ENCODE results near the gene DBN1. TPM values are rescaled to one million over a fixed set of nuclear protein-coding genes. Genes with fewer than 3 reads are reported as not detected.

DBN1 gene
- total and polyA plus RNA-seq, 2 of the 8 experiments (the other 6 are each of a cell fraction or from before 2014, with no cell fraction given): 168 to 333 TPM

GRCh38 chr5:177434942-177435738 lies 38.3 kb downstream of the DBN1 start:
- FAIRE-seq (no peak), DNase-seq (ENCODE audit: low read depth in 1 of 2, low spot score in 2 of 2) (no peak)
- Histone ChIP-seq H3K4me2 (ENCODE audit: insufficient read depth in 1 of 2, low read depth in 2 of 2, low read length in 2 of 2) (no peak overlapping the region), H4K91ac (replicated peaks; ENCODE audit: insufficient read length, low read length) (no peak overlapping the region), H3K27me3 (replicated peaks in 1 of 4; ENCODE audit: control insufficient read depth in 3 of 4, extremely low read depth in 1 of 4, insufficient read depth in 3 of 4, low read length in 3 of 4) (no peaks in the 10 kb centered on the region), H4K8ac (ENCODE audit: extremely low read depth, insufficient read depth, low read length) (no peak overlapping the region), H2AFZ (ENCODE audit: low read length) (no peak overlapping the region), H3K14ac (ENCODE audit: insufficient read length) (no peak overlapping the region), H3K27ac (ENCODE audit: low read depth, low read length) (no peak overlapping the region), H3K4me3 (ENCODE audit: extremely low read depth in 1 of 4, insufficient read depth in 2 of 4, low read depth in 3 of 4, low read length in 4 of 4) (no peak overlapping the region), H2BK5ac (ENCODE audit: low read depth, low read length) (no peak overlapping the region), H4K5ac (ENCODE audit: insufficient read length, low read depth, low read length) (no peak overlapping the region), H3K9me3 (ENCODE audit: insufficient read depth in 2 of 2, low read depth in 1 of 2, low read length in 1 of 2) (no peaks in the 10 kb centered on the region), H3K36me3 (ENCODE audit: control insufficient read depth in 2 of 4, insufficient read depth in 4 of 4, low read length in 3 of 4) (peaks cover 7 to 46% (median 30%) of the 10 kb centered on the region in 4 experiments; a peak in 6 of 8 replicates), H3K9ac (replicated peaks in 1 of 4; ENCODE audit: extremely low read depth in 1 of 4, low read depth in 3 of 4, low read length in 3 of 4) (no peak overlapping the region), H3K4ac (replicated peaks; ENCODE audit: insufficient read length, low read depth, low read length) (no peak overlapping the region), H2BK120ac (replicated peaks; ENCODE audit: low read depth, low read length) (no peak overlapping the region), H3K18ac (ENCODE audit: extremely low read depth, low read length) (no peak overlapping the region), H2BK12ac (ENCODE audit: low read depth, low read length) (no peak overlapping the region), H3K23me2 (ENCODE audit: low read depth, low read length) (no peaks in the 10 kb centered on the region), H2BK20ac (ENCODE audit: low read length) (no peak overlapping the region), H3K4me1 (replicated peaks in 1 of 4; ENCODE audit: control insufficient read depth in 3 of 4, insufficient read depth in 4 of 4, low read length in 3 of 4) (peaks cover 0 to under 1% (median under 1%) of the 10 kb centered on the region in 4 experiments; a peak in 3 of 7 replicates), H3K79me1 (ENCODE audit: low read depth, low read length) (no peaks in the 10 kb centered on the region), H3K56ac (replicated peaks; ENCODE audit: insufficient read length, low read depth, low read length) (no peak overlapping the region), H3K79me2 (ENCODE audit: control insufficient read depth in 1 of 2, insufficient read depth in 2 of 2, low read length in 2 of 2) (no peaks in the 10 kb centered on the region), H2BK15ac (ENCODE audit: low read length) (no peak overlapping the region), H3K23ac (ENCODE audit: insufficient read length) (no peak overlapping the region), H4K20me1 (replicated peaks in 1 of 2; ENCODE audit: control insufficient read depth in 1 of 2, insufficient read depth in 2 of 2, low read length in 2 of 2) (peaks cover 6 to 13% of the 10 kb centered on the region in 2 experiments), H2AK5ac (ENCODE audit: low read depth, low read length) (no peak overlapping the region)
- no peak for TF ChIP-seq BRCA1 (IDR thresholded peaks at IDR 0.05; ENCODE audit: low read depth, low read length)
- no peak for TF ChIP-seq NANOG (IDR thresholded peaks at IDR 0.05; ENCODE audit: insufficient read depth, low read depth, low read length, poor library complexity, severe bottlenecking)
- TF ChIP-seq BCL11A (IDR thresholded peaks at IDR 0.05; ENCODE audit: low read depth in 2 of 2, low read length in 2 of 2): no peak
- no peak for TF ChIP-seq ATF3 (IDR thresholded peaks at IDR 0.05; ENCODE audit: insufficient read depth, low read depth, low read length)
- no peak for TF ChIP-seq SAP30 (IDR thresholded peaks at IDR 0.05; ENCODE audit: insufficient read depth, insufficient replicate concordance, low read length)
- no peak for TF ChIP-seq POU5F1 (IDR thresholded peaks at IDR 0.05; ENCODE audit: low read depth, low read length)
- TF ChIP-seq RAD21 (IDR thresholded peaks at IDR 0.05 in 1 of 2, conservative IDR thresholded peaks at IDR 0.05 in 1 of 2; ENCODE audit: low read depth in 2 of 2, low read length in 2 of 2): no peak
- ChIA-PET CTCF (ENCODE audit: partially characterized antibody) (interaction anchor here (0.6 to 23.6 kb wide), 6 partner anchors 27 to 66 kb away, joined by 4 to 430 read pairs (median 8); partner anchors contain the start of gene SLC34A1), POLR2A (ENCODE audit: partially characterized antibody) (interaction anchor here (0.9 to 67.5 kb wide), 7 partner anchors 10 to 45 kb away, joined by 3 to 3349 read pairs (median 7); partner anchors contain the start of genes DBN1, DOK3, GRK6 and PDLIM7)
- WGBS, 2 experiments (ENCODE audit: extremely low coverage in 1 of 2, insufficient coverage in 1 of 2, insufficient read length in 1 of 2, insufficient replicate concordance in 2 of 2, low coverage in 1 of 2, low lambda C conversion rate in 2 of 2, missing lambda C conversion rate in 1 of 2): 91% methylated on average over 15 of the region's 20 CpGs; no CpG with 5 or more reads in 1 of the 2 experiments
